Urinary bladder (tissue), 4 donors: ENCODE results near the gene MRPL16. TPM values are rescaled to one million over a fixed set of nuclear protein-coding genes. Genes with fewer than 3 reads are reported as not detected.

ENCODE experiments used
- DNase-seq: peaks from one replicate; pipeline ENCODE4 v3.0.0-alpha.2; 2015; ENCODE audit errors: extremely low spot score
- H3K27ac ChIP-seq: one replicate; pipeline ENCODE4 v1.5.1; 2013; ENCODE audit warnings: low read depth, mild to moderate bottlenecking, moderate library complexity
- H3K36me3 ChIP-seq: one replicate; pipeline ENCODE4 v1.6.1; 2013; ENCODE audit warnings: mild to moderate bottlenecking, moderate library complexity; ENCODE audit not compliant: insufficient read depth
- H3K4me1 ChIP-seq: one replicate; pipeline ENCODE4 v1.6.1; 2013; ENCODE audit warnings: mild to moderate bottlenecking, moderate library complexity; ENCODE audit not compliant: insufficient read depth
- H3K4me3 ChIP-seq: one replicate; pipeline ENCODE4 v1.5.1; 2013; ENCODE audit warnings: low read depth, low read length
- WGBS: extraction: QIAGEN DNeasy Blood & Tissue Kit; methylation state at CpG from one replicate; pipeline ENCODE4 v1.1.7; 2013; 5-methylcytosine and 5-hydroxymethylcytosine counted together
- polyA plus RNA-seq: library from polyadenylated mRNA; stranded (reverse); fragments of 200-250 nt; gene quantifications from one replicate; pipeline ENCODE4 v1.2.3, GENCODE V29; 2013
- total RNA-seq: library from RNA; depleted of rRNA; stranded (reverse); fragments of >200 nt; gene quantifications from one replicate; pipeline ENCODE4 v1.2.3, GENCODE V29; 2014
- donor health status: healthy with polysubstance abuse.
- donor health status: healthy.

MRPL16 gene
- total and polyA plus RNA-seq, 2 donors: 24.0 to 49.9 TPM

DNA sequence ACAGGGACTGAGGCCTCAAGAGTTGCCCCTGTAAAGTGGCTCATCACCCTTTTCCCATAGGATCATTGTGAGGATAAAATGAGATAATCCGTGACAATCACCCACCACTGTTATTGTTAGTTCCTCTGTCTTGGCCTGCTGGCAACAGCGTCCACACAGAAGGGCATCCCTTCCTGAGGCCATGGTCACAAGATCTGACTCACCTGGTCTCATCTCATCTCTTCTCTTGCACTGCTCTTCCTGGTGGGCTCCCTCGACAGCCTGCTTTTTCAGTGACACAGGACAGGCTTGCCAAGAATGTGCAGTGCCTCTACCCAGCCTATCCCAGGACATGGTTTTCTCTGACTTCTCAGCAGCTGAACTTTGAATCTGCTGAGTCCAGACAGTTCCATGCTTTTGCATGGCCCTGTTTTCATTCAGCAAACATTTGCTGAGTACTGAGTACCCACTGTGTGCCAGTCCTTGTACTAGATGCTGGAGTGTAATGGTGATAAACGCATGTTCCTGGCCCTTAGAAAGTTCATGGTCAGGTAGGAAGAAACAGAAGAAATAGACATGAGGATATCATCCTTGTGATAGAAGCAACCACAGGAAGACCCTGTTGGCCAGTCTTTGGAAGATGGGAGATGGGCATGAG, 52.1 kb downstream of the MRPL16 start:
- 90% methylated on average over 4 of the region's 4 CpGs for WGBS
- Histone ChIP-seq H3K4me3 (no peak overlapping the region), H3K27ac (no peak overlapping the region)

DNA sequence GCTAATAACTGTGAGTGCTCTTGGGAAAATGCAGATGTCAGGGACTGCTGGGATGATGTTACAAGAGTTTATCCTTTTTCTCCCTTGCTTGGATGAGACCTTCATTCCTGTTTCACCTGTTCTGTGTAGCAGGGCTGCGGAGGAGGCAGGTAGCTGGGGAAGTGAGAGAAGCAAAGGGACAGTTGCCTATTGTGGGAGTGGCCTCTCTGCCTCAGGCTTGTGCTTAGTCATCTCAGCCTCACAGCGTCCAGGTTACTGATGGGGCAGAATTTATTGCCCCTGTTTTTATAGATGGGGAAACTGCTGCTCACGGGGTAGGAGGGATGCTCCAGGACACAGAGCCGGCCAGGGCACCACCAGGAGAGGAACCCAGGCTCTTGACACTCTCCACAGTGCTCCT, 53.7 kb downstream of the MRPL16 start:
- no peak overlapping the region for H3K27ac ChIP-seq
- no peaks in the 10 kb centered on the region for H3K4me1 ChIP-seq
- no peak for DNase-seq
- whole genome bisulfite sequencing: 41% methylated on average over 4 of the region's 4 CpGs
- no peaks in the 10 kb centered on the region for H3K36me3 ChIP-seq
- H3K4me3 ChIP-seq: no peak overlapping the region

More for the DNA sequence above, 52.1 kb downstream of the MRPL16 start:
- no peaks in the 10 kb centered on the region for H3K36me3 ChIP-seq
- H3K4me1 ChIP-seq: no peaks in the 10 kb centered on the region
- DNase-seq: no peak

DNA sequence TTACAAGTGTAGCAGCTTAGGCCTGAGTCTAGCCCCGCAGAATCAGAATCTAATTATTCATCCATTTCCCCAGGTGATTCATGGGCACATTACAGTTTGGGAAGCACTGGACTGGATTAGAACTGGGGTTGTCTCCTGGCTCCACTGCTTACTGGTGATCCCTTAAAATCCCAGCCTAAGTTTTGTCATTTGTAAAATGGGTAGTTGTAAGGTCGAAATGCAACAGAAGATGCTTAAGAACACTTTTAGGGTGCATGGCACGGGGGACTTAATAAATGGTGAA, 54.1 kb downstream of the MRPL16 start:
- no peak overlapping the region for H3K4me3 ChIP-seq

More for the DNA sequence above, 54.1 kb downstream of the MRPL16 start:
- 64% methylated on average over 3 of the region's 3 CpGs for WGBS
- DNase-seq: no peak
- Histone ChIP-seq H3K27ac (no peak overlapping the region), H3K4me1 (no peaks in the 10 kb centered on the region), H3K36me3 (no peaks in the 10 kb centered on the region)

Other genes with a start within 250 kb of the MRPL16 start
- gene OSBP, start 195.0 kb downstream of the MRPL16 start, total RNA-seq: 45.2 TPM
- gene OSBP, start 195.0 kb downstream of the MRPL16 start, polyA plus RNA-seq: 23.3 TPM
- gene PATL1, start 141.7 kb downstream of the MRPL16 start, total RNA-seq: 10.9 TPM
- gene PATL1, start 141.7 kb downstream of the MRPL16 start, polyA plus RNA-seq: 19.5 TPM
- not detected for gene OR10V1, start 96.9 kb downstream of the MRPL16 start, total RNA-seq
- not detected for gene OR10V1, start 96.9 kb downstream of the MRPL16 start, polyA plus RNA-seq
- gene STX3, start 55.4 kb downstream of the MRPL16 start, total RNA-seq: 11.9 TPM
- 14.2 TPM for gene STX3, start 55.4 kb downstream of the MRPL16 start, polyA plus RNA-seq
- not detected for gene CBLIF, start 34.7 kb upstream of the MRPL16 start, total RNA-seq
- gene CBLIF, start 34.7 kb upstream of the MRPL16 start, polyA plus RNA-seq: not detected
- gene TCN1, start 55.7 kb upstream of the MRPL16 start, total RNA-seq: not detected
- 0.13 TPM for gene TCN1, start 55.7 kb upstream of the MRPL16 start, polyA plus RNA-seq
- gene OOSP3, start 68.0 kb upstream of the MRPL16 start, total RNA-seq: not detected
- gene OOSP3, start 68.0 kb upstream of the MRPL16 start, polyA plus RNA-seq: not detected
- gene OOSP1, start 127.7 kb upstream of the MRPL16 start, total RNA-seq: 0.48 TPM
- gene OOSP1, start 127.7 kb upstream of the MRPL16 start, polyA plus RNA-seq: not detected
- gene OOSP4A, start 153.3 kb upstream of the MRPL16 start, total RNA-seq: not detected
- gene OOSP4A, start 153.3 kb upstream of the MRPL16 start, polyA plus RNA-seq: not detected
- not detected for gene OOSP4B, start 206.4 kb upstream of the MRPL16 start, total RNA-seq
- gene OOSP4B, start 206.4 kb upstream of the MRPL16 start, polyA plus RNA-seq: not detected
- gene OOSP2, start 229.6 kb upstream of the MRPL16 start, total RNA-seq: not detected
- gene OOSP2, start 229.6 kb upstream of the MRPL16 start, polyA plus RNA-seq: not detected
- gene MS4A3, start 245.9 kb upstream of the MRPL16 start, total RNA-seq: 0.69 TPM
- 0.08 TPM for gene MS4A3, start 245.9 kb upstream of the MRPL16 start, polyA plus RNA-seq